Measurements from ENCODE around the gene AKT2.

DNA sequence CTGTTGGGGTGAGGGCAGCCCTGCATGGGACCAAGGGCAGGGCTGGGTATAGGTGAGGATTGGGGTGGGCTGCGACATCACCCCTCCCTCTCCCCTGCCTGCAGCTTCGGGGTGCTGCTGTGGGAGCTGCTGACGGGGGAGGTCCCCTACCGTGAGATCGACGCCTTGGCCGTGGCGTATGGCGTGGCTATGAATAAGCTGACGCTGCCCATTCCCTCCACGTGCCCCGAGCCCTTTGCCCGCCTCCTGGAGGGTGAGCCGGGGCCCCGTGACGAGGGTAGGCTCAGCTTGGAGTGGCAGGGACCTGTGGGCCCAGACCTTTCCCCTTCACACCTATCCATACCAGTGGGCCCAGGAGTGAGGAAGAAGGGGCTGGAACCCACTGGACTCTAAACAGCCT is 80.8 kb downstream of the AKT2 start:
- TF ChIP-seq, protein P1, sequence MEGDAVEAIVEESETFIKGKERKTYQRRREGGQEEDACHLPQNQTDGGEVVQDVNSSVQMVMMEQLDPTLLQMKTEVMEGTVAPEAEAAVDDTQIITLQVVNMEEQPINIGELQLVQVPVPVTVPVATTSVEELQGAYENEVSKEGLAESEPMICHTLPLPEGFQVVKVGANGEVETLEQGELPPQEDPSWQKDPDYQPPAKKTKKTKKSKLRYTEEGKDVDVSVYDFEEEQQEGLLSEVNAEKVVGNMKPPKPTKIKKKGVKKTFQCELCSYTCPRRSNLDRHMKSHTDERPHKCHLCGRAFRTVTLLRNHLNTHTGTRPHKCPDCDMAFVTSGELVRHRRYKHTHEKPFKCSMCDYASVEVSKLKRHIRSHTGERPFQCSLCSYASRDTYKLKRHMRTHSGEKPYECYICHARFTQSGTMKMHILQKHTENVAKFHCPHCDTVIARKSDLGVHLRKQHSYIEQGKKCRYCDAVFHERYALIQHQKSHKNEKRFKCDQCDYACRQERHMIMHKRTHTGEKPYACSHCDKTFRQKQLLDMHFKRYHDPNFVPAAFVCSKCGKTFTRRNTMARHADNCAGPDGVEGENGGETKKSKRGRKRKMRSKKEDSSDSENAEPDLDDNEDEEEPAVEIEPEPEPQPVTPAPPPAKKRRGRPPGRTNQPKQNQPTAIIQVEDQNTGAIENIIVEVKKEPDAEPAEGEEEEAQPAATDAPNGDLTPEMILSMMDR (IDR thresholded peaks at IDR 0.05), result no peak
- no peak for TF ChIP-seq POLR2A (IDR thresholded peaks at IDR 0.05)

Data from body of pancreas (tissue), 4 donors.